ENCODE results near the gene TRAF2.

TRAF2 gene

GRCh38 chr9:136962701-136963248, 76.5 kb downstream of the TRAF2 start:
- no peak for DNase-seq

- DNase-seq = no peak
These were observed 77.0 kb downstream of the TRAF2 start for GRCh38 chr9:136963341-136963740.

- no peak for DNase-seq
These were observed 77.4 kb downstream of the TRAF2 start for GRCh38 chr9:136963751-136964150.

- DNase-seq = peak; percentile 81
These were observed 77.9 kb downstream of the TRAF2 start for GRCh38 chr9:136964171-136964689.

- DNase-seq = no peak
These were observed 78.6 kb downstream of the TRAF2 start for GRCh38 chr9:136964833-136965422.

- no peak for DNase-seq
These were observed 79.6 kb downstream of the TRAF2 start for GRCh38 chr9:136965771-136966484.

GRCh38 chr9:136968333-136969127, 82.2 kb downstream of the TRAF2 start:
- DNase-seq = no peak

GRCh38 chr9:136969150-136969549, 82.8 kb downstream of the TRAF2 start:
- no peak for DNase-seq

- DNase-seq = no peak
These were observed 83.5 kb downstream of the TRAF2 start for GRCh38 chr9:136969774-136970173.

GRCh38 chr9:136970361-136970760, 84.0 kb downstream of the TRAF2 start:
- DNase-seq = no peak

GRCh38 chr9:136971746-136972145, 85.4 kb downstream of the TRAF2 start:
- no peak for DNase-seq

GRCh38 chr9:136972335-136972734, 86.0 kb downstream of the TRAF2 start:
- no peak for DNase-seq

- DNase-seq = no peak
These were observed 86.4 kb downstream of the TRAF2 start for GRCh38 chr9:136972743-136973142.

GRCh38 chr9:136973618-136974617, 87.6 kb downstream of the TRAF2 start:
- no peak for DNase-seq

- DNase-seq = no peak
These were observed 88.7 kb downstream of the TRAF2 start for GRCh38 chr9:136974817-136975535.

GRCh38 chr9:136975644-136976043, 89.3 kb downstream of the TRAF2 start:
- no peak for DNase-seq
